LNCaP clone FGC (cell line): ENCODE results near the gene ADNP.
"Not testable (repeated sequence)": the region's sequence is repeated elsewhere in the genome, so short reads cannot be mapped to it uniquely, and the experiment has no call there.

ENCODE experiments used
- DNase-seq: peaks from one replicate; pipeline ENCODE4 v3.0.0-alpha.2; 2011; ENCODE audit warnings: low read depth
- H3K4me3 ChIP-seq: 2 replicates; pipeline ENCODE4 v1.5.1; 2011; ENCODE audit warnings: mild to moderate bottlenecking, low read depth, low read length, control low read depth
- CTCF ChIP-seq: IDR thresholded peaks from 2 replicates; pipeline ENCODE4 v1.5.1; 2012; ENCODE audit warnings: mild to moderate bottlenecking; ENCODE audit not compliant: control insufficient read depth, insufficient read depth; ENCODE audit errors: extremely low read depth

The ADNP gene

GRCh38 chr20:50892394-50892793 is 38.8 kb downstream of the ADNP start:
- no peak for TF ChIP-seq CTCF
- DNase-seq = no peak
- no peak overlapping the region for H3K4me3 ChIP-seq

- DNase-seq = no peak
- no peak for TF ChIP-seq CTCF
- no peak overlapping the region for H3K4me3 ChIP-seq
Measured at GRCh38 chr20:50891138-50891537, 40.1 kb downstream of the ADNP start.

GRCh38 chr20:50887576-50887975 is 43.7 kb downstream of the ADNP start:
- no peak for DNase-seq
- H3K4me3 ChIP-seq = no peak overlapping the region
- TF ChIP-seq CTCF = no peak

GRCh38 chr20:50886184-50886790 is 45.0 kb downstream of the ADNP start:
- H3K4me3 ChIP-seq = no peak overlapping the region
- TF ChIP-seq CTCF = no peak
- no peak for DNase-seq

- no peak overlapping the region for H3K4me3 ChIP-seq
- no peak for TF ChIP-seq CTCF
- no peak for DNase-seq
Measured at GRCh38 chr20:50885781-50886180, 45.5 kb downstream of the ADNP start.

GRCh38 chr20:50885068-50885467 is 46.2 kb downstream of the ADNP start:
- no peak overlapping the region for H3K4me3 ChIP-seq
- no peak for DNase-seq
- TF ChIP-seq CTCF = no peak

- DNase-seq = no peak
- H3K4me3 ChIP-seq = no peak overlapping the region
- no peak for TF ChIP-seq CTCF
Measured at GRCh38 chr20:50883856-50884255, 47.4 kb downstream of the ADNP start.

GRCh38 chr20:50881759-50882424 is 49.3 kb downstream of the ADNP start:
- DNase-seq, H3K4me3 ChIP-seq: not testable (repeated sequence)
